Measurements from ENCODE around the gene EIF4E1B. TPM values are rescaled to one million over a fixed set of nuclear protein-coding genes. Genes with fewer than 3 reads are reported as not detected.

Gene EIF4E1B
- total RNA-seq, 2 donors from 2014 or later = not detected

DNA sequence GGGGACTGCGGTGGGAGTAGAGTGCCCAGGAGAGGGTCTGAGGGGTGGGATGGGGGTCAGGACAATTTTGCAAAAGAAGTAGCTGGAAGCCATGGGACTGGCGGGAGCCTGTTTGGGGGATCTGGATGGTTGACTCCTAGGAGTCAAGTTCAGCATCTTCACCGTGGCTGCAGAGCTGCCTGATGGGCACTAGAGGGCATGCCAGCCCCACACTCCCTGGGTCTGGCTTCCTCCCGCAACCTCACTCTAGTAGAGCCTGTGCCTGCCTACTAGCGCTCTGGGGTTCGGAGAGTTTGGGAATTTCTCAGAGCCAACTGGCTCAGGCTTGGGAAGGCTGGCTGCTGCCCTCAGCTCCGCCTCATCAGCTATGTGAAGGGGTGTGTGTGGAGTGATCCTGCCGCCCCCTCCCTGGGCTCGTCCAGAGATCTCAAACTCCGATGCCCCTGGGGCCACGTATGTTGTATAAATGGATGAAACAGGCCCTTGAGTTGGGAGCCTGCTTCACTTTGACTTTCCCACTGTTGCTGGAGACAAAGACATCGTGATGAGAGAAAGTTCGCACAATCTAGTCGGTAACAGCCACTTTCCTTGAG lies 27.6 kb downstream of the EIF4E1B start:
- Histone ChIP-seq H3K9me3 (no peaks in the 10 kb centered on the region), H3K4me1 (ENCODE audit: control insufficient read depth in 1 of 2, low read depth in 2 of 2) (peaks cover 0 to 9% of the 10 kb centered on the region in 2 donors), H3K27ac (no peak overlapping the region), H3K36me3 (peaks cover 16% of the 10 kb centered on the region), H3K4me3 (no peak overlapping the region), H3K27me3 (replicated peaks; ENCODE audit: insufficient read depth) (no peaks in the 10 kb centered on the region)
- peak; percentile 65 for ATAC-seq (ENCODE audit: insufficient number of reproducible peaks, low FRiP score, low read depth)
- DNase-seq (ENCODE audit: low spot score) = no peak
- TF ChIP-seq, protein P1, sequence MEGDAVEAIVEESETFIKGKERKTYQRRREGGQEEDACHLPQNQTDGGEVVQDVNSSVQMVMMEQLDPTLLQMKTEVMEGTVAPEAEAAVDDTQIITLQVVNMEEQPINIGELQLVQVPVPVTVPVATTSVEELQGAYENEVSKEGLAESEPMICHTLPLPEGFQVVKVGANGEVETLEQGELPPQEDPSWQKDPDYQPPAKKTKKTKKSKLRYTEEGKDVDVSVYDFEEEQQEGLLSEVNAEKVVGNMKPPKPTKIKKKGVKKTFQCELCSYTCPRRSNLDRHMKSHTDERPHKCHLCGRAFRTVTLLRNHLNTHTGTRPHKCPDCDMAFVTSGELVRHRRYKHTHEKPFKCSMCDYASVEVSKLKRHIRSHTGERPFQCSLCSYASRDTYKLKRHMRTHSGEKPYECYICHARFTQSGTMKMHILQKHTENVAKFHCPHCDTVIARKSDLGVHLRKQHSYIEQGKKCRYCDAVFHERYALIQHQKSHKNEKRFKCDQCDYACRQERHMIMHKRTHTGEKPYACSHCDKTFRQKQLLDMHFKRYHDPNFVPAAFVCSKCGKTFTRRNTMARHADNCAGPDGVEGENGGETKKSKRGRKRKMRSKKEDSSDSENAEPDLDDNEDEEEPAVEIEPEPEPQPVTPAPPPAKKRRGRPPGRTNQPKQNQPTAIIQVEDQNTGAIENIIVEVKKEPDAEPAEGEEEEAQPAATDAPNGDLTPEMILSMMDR (IDR thresholded peaks at IDR 0.05) = peak; percentile 81

- TF ChIP-seq, protein P1 (IDR thresholded peaks at IDR 0.05) = no peak
- H3K4me3 ChIP-seq = peak overlapping the region; percentile 9
- ATAC-seq (ENCODE audit: insufficient number of reproducible peaks, low FRiP score, low read depth) (no peak), DNase-seq (ENCODE audit: low spot score) (no peak)
- H3K36me3 ChIP-seq = peaks cover 9% of the 10 kb centered on the region
- H3K9me3 ChIP-seq = no peaks in the 10 kb centered on the region
- H3K4me1 ChIP-seq (ENCODE audit: control insufficient read depth in 1 of 2, low read depth in 2 of 2) = peaks cover 0 to 9% of the 10 kb centered on the region in 2 donors
- H3K27ac ChIP-seq = no peak overlapping the region
- H3K27me3 ChIP-seq (replicated peaks; ENCODE audit: insufficient read depth) = no peaks in the 10 kb centered on the region
Measured at GRCh38 chr5:176658817-176659511, 28.5 kb downstream of the EIF4E1B start.

DNA sequence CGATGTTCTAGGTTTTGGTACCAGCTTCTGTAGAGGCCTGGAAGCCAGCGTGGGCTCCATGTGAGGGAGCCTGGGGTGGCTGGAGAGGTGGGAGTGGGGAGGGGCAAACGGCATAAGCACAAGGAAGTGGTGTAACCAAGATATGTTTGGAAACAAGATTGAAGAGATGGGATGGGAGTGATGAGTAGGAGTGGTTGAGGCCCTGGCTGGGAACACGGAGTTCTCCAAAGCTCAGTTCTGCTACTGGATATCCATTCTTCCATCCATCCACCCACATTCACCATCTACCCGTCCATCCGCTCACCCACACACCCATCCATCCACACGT lies 29.0 kb downstream of the EIF4E1B start:
- ATAC-seq (ENCODE audit: insufficient number of reproducible peaks, low FRiP score, low read depth) (no peak), DNase-seq (ENCODE audit: low spot score) (no peak)
- Histone ChIP-seq H3K27me3 (replicated peaks; ENCODE audit: insufficient read depth) (no peaks in the 10 kb centered on the region), H3K9me3 (no peaks in the 10 kb centered on the region), H3K36me3 (peaks cover 9% of the 10 kb centered on the region), H3K27ac (no peak overlapping the region), H3K4me1 (ENCODE audit: control insufficient read depth in 1 of 2, low read depth in 2 of 2) (peaks cover 0 to 9% of the 10 kb centered on the region in 2 donors), H3K4me3 (no peak overlapping the region)
- TF ChIP-seq, protein P1 (IDR thresholded peaks at IDR 0.05) = no peak

DNA sequence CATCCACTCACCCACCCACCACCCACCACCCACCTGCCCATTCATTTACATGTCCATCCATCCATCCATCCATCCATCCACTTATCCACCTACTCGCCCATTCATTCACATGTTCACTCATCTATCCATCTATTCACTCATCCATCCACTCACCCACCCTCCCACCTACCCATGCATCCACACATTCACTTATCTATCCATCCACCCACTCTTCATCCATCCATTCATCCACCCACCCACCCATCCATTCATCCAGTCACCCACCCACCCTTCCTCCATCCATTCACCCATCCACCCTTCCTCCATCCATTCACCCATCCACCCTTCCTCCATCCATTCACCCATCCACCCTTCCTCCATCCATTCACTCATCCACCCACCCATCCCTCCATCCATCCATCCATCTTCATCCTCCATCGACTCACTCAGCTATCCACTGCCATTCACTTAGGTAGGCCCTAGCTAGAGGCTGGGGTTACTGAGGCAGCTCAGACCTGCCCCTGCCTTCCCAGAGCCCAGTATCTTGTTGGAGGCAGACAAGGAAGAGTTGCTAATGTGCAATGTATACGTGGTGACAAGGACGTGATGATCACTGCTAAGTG lies 29.5 kb downstream of the EIF4E1B start:
- DNase-seq (ENCODE audit: low spot score) (no peak), ATAC-seq (ENCODE audit: insufficient number of reproducible peaks, low FRiP score, low read depth) (no peak)
- H3K27ac ChIP-seq = no peak overlapping the region
- TF ChIP-seq, protein P1 (IDR thresholded peaks at IDR 0.05) = no peak
- no peaks in the 10 kb centered on the region for H3K9me3 ChIP-seq
- H3K36me3 ChIP-seq = peaks cover 9% of the 10 kb centered on the region
- no peaks in the 10 kb centered on the region for H3K27me3 ChIP-seq (replicated peaks; ENCODE audit: insufficient read depth)
- no peak overlapping the region for H3K4me3 ChIP-seq
- H3K4me1 ChIP-seq (ENCODE audit: control insufficient read depth in 1 of 2, low read depth in 2 of 2) = peaks cover 0 to 9% of the 10 kb centered on the region in 2 donors

GRCh38 chr5:176660530-176660859 lies 30.0 kb downstream of the EIF4E1B start:
- Histone ChIP-seq H3K27ac (no peak overlapping the region), H3K4me3 (no peak overlapping the region), H3K9me3 (no peaks in the 10 kb centered on the region), H3K36me3 (peaks cover 9% of the 10 kb centered on the region), H3K4me1 (ENCODE audit: control insufficient read depth in 1 of 2, low read depth in 2 of 2) (peaks cover 0 to 9% of the 10 kb centered on the region in 2 donors), H3K27me3 (replicated peaks; ENCODE audit: insufficient read depth) (no peaks in the 10 kb centered on the region)
- ATAC-seq (ENCODE audit: insufficient number of reproducible peaks, low FRiP score, low read depth) (no peak), DNase-seq (ENCODE audit: low spot score) (no peak)
- TF ChIP-seq, protein P1 (IDR thresholded peaks at IDR 0.05) = no peak
